ENCODE results near the gene LY6G6F.
A peak's percentile ranks its signal among the peaks of the same experiment; 100 is the strongest.

LY6G6F gene

DNA sequence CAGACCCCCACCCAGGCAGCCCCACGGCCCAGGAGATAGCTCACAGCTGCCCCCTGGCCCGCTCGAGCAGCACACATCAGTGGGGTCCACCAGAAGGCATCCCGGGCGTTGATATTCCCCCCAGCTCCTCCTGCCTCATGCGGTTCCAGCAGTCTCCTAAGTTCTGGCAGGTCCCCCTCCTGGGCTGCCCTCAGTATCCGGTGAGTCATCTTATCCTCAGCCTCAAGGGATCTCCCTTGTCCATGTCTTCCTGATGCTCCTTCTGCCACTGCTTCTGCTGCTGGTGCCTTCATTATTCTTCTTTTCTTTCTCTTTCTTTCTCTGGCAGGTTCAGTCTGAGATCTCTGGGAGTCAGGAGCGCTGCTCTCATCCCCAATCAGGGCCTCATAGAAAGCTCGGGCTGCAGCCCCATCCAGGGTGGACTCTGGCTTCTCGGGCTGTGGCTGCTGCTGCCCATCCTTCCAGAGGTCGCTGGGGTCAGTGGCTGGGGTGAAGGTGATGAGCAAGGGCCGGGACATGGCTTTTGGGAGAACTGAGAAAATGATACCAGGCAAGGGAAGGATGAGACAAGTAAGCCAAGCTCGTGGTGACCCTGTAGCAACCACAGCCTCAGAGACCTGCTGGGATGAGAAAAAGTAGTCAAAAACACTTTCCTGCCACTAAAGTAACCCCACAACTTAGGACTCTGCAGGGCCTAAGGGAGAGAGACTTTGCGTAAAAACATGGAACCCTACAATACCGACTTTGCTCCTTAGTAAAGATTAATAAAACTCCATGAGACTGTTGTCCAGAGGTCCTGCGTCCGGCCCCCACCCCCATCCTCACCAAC, 42.5 kb upstream of the LY6G6F start:
- H3K9me2 ChIP-seq (ENCODE audit: low read depth, low read length), result no peaks in the 10 kb centered on the region
- H3K4me2 ChIP-seq (ENCODE audit: low read length), result peak overlapping the region; percentile 82
- no peaks in the 10 kb centered on the region for H4K20me1 ChIP-seq (ENCODE audit: insufficient read depth, low read length)
- H3K4me3 ChIP-seq (ENCODE audit: low read depth, low read length, poor library complexity, severe bottlenecking), result peak overlapping the region; percentile 100
- no peaks in the 10 kb centered on the region for H3K27me3 ChIP-seq (ENCODE audit: insufficient read depth, low read length)
- peak overlapping the region; percentile 92 for H3K9ac ChIP-seq (ENCODE audit: low read length)
- H3K79me2 ChIP-seq (ENCODE audit: insufficient read depth, low read length), result peaks cover 28% of the 10 kb centered on the region
- peaks cover 53% of the 10 kb centered on the region for H3K4me1 ChIP-seq (ENCODE audit: insufficient read depth, low read length, severe bottlenecking)
- H3K27ac ChIP-seq (ENCODE audit: low read depth, low read length, poor library complexity, severe bottlenecking), result peak overlapping the region; percentile 97
- no peak overlapping the region for H2AFZ ChIP-seq (ENCODE audit: low read length)
- no peaks in the 10 kb centered on the region for H3K9me3 ChIP-seq (ENCODE audit: low read length)
- no peaks in the 10 kb centered on the region for H3F3A ChIP-seq (ENCODE audit: insufficient read depth, low read length)
- peaks cover 49% of the 10 kb centered on the region for H3K36me3 ChIP-seq (ENCODE audit: insufficient read depth, low read length)
- TF ChIP-seq, protein P1, sequence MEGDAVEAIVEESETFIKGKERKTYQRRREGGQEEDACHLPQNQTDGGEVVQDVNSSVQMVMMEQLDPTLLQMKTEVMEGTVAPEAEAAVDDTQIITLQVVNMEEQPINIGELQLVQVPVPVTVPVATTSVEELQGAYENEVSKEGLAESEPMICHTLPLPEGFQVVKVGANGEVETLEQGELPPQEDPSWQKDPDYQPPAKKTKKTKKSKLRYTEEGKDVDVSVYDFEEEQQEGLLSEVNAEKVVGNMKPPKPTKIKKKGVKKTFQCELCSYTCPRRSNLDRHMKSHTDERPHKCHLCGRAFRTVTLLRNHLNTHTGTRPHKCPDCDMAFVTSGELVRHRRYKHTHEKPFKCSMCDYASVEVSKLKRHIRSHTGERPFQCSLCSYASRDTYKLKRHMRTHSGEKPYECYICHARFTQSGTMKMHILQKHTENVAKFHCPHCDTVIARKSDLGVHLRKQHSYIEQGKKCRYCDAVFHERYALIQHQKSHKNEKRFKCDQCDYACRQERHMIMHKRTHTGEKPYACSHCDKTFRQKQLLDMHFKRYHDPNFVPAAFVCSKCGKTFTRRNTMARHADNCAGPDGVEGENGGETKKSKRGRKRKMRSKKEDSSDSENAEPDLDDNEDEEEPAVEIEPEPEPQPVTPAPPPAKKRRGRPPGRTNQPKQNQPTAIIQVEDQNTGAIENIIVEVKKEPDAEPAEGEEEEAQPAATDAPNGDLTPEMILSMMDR (IDR thresholded peaks at IDR 0.05; ENCODE audit: low read length), result peak; percentile 31
- TF ChIP-seq EZH2 (IDR thresholded peaks at IDR 0.05; ENCODE audit: borderline replicate concordance, low read length), result no peak

- H3K9me3 ChIP-seq (ENCODE audit: low read length), result no peaks in the 10 kb centered on the region
- H3K4me1 ChIP-seq (ENCODE audit: insufficient read depth, low read length, severe bottlenecking), result peaks cover 45% of the 10 kb centered on the region
- H3K36me3 ChIP-seq (ENCODE audit: insufficient read depth, low read length), result peaks cover 56% of the 10 kb centered on the region
- no peak within 1 kb of the TSS for H2AFZ ChIP-seq (ENCODE audit: low read length)
- no peaks in the 10 kb centered on the region for H3K9me2 ChIP-seq (ENCODE audit: low read depth, low read length)
- no peaks in the 10 kb centered on the region for H3F3A ChIP-seq (ENCODE audit: insufficient read depth, low read length)
- TF ChIP-seq EZH2 (IDR thresholded peaks at IDR 0.05; ENCODE audit: borderline replicate concordance, low read length), result no peak
- TF ChIP-seq, protein P1 (IDR thresholded peaks at IDR 0.05; ENCODE audit: low read length), result no peak
- peak within 1 kb of the TSS; percentile 92 for H3K9ac ChIP-seq (ENCODE audit: low read length)
- no peaks in the 10 kb centered on the region for H3K27me3 ChIP-seq (ENCODE audit: insufficient read depth, low read length)
- peaks cover 26% of the 10 kb centered on the region for H3K79me2 ChIP-seq (ENCODE audit: insufficient read depth, low read length)
- peak within 1 kb of the TSS; percentile 82 for H3K4me2 ChIP-seq (ENCODE audit: low read length)
- peak within 1 kb of the TSS; percentile 97 for H3K27ac ChIP-seq (ENCODE audit: low read depth, low read length, poor library complexity, severe bottlenecking)
- H4K20me1 ChIP-seq (ENCODE audit: insufficient read depth, low read length), result no peaks in the 10 kb centered on the region
- peak within 1 kb of the TSS; percentile 100 for H3K4me3 ChIP-seq (ENCODE audit: low read depth, low read length, poor library complexity, severe bottlenecking)
These were observed 41.7 kb upstream of the LY6G6F start, which contains the start of gene GPANK1 for GRCh38 chr6:31664790-31665500. Gene GPANK1 (minus strand): TSS chr6:31664997. CDS start chr6:31664478, 519 bp downstream.

DNA sequence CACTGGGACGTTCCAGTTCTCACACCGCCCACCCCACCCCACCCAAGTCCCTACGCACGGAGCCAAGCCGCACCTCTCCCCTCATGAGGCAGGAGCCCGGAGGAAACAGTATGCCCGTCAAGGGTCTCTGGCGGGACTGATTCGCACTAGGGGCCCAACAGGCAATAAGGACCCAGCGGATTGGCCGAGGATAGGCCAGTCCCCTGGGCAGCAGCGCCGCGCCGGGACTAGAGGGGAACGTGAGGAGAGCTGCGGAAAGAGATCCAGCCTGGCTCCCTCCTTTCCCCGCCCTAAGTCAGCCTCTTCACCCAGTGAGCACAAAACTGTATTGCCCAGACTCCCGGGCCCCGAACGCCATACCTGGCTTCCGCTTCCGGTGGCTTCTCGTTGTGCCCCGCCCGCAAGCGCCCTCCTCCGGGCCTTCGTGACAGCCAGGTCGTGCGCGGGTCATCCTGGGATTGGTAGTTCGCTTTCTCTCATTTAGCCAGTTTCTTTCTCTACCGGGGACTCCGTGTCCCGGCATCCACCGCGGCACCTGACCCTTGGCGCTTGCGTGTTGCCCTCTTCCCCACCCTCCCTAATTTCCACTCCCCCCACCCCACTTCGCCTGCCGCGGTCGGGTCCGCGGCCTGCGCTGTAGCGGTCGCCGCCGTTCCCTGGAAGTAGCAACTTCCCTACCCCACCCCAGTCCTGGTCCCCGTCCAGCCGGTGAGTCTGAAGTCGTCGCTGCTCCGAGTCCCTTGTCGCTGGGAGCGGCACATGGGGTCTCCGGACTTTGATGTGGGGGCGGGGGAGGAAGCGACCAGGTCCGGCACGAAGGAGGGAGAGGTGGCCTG, 40.9 kb upstream of the LY6G6F start, which contains the start of gene CSNK2B:
CSNK2B (plus strand) TSS at position 580 of the 836 bp plus-strand sequence. CDS start 752 bp downstream, outside the sequence.
- TF ChIP-seq, protein P1 (IDR thresholded peaks at IDR 0.05; ENCODE audit: low read length), result no peak
- no peak for TF ChIP-seq EZH2 (IDR thresholded peaks at IDR 0.05; ENCODE audit: borderline replicate concordance, low read length)
- Histone ChIP-seq H3K9me3 (ENCODE audit: low read length) (no peaks in the 10 kb centered on the region), H3K4me2 (ENCODE audit: low read length) (peak within 1 kb of the TSS; percentile 99), H3K4me3 (ENCODE audit: low read depth, low read length, poor library complexity, severe bottlenecking) (peak within 1 kb of the TSS; percentile 100), H3K79me2 (ENCODE audit: insufficient read depth, low read length) (peaks cover 21% of the 10 kb centered on the region), H4K20me1 (ENCODE audit: insufficient read depth, low read length) (no peaks in the 10 kb centered on the region), H3K9me2 (ENCODE audit: low read depth, low read length) (no peaks in the 10 kb centered on the region), H3K27ac (ENCODE audit: low read depth, low read length, poor library complexity, severe bottlenecking) (peak within 1 kb of the TSS; percentile 97), H3K36me3 (ENCODE audit: insufficient read depth, low read length) (peaks cover 64% of the 10 kb centered on the region), H2AFZ (ENCODE audit: low read length) (no peak within 1 kb of the TSS), H3K4me1 (ENCODE audit: insufficient read depth, low read length, severe bottlenecking) (peaks cover 42% of the 10 kb centered on the region), H3K9ac (ENCODE audit: low read length) (peak within 1 kb of the TSS; percentile 99), H3K27me3 (ENCODE audit: insufficient read depth, low read length) (no peaks in the 10 kb centered on the region), H3F3A (ENCODE audit: insufficient read depth, low read length) (no peaks in the 10 kb centered on the region)

Data from OCI-LY1 (cell line).